ENCODE measurements around the gene ZC3H6.
"Not testable (repeated sequence)": the region's sequence is repeated elsewhere in the genome, so short reads cannot be mapped to it uniquely, and the experiment has no call there.

ZC3H6 gene

DNA sequence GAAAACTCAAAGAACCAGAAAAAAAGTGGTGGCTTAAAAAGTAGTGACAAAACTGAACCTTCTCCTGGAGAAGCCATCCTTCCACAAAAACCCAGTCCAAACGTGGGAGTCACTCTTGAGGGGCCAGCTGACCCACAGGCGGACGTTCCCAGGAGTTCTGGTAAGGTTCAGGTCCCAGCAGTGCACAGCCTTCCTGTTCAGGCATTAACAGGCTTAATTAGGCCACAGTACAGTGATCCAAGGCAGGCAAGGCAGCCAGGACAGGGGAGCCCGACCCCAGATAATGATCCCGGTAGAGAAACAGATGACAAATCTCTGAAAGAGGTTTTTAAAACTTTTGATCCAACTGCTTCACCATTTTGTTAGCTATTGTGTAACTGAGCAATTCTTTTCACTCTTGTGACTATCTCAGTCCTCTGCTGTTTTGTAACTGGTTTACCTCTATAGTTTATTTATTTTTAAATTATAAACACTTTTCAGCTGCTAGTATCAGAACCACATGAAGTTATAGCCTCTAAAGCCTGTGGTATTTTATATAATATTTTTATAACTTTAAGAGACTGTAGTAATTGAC lies 56.8 kb downstream of the ZC3H6 start:
- DNase-seq: no peak

GRCh38 chr2:112335600-112335999 lies 60.2 kb downstream of the ZC3H6 start:
- no peak for DNase-seq

DNA sequence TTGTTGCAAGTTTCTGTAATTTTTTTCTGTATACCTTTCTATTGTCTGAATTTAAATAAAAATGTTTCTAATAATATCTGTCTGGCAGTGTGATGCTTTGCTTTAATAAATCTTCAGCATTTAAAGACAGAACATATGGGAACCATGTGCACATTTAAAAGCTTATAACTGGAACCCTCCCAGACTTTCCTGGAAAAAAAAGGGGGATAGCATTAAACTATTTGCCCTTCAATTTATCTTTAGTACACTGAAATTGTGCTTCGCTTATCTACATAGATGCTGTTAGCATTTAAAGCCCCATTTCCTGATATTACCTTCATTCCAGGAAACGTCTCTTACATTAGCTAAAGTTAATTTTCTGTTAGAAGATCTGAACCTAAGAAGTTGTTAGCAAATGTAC lies 64.6 kb downstream of the ZC3H6 start:
- DNase-seq: no peak

- DNase-seq: no peak
Observed at GRCh38 chr2:112340475-112341267, 65.3 kb downstream of the ZC3H6 start.

DNA sequence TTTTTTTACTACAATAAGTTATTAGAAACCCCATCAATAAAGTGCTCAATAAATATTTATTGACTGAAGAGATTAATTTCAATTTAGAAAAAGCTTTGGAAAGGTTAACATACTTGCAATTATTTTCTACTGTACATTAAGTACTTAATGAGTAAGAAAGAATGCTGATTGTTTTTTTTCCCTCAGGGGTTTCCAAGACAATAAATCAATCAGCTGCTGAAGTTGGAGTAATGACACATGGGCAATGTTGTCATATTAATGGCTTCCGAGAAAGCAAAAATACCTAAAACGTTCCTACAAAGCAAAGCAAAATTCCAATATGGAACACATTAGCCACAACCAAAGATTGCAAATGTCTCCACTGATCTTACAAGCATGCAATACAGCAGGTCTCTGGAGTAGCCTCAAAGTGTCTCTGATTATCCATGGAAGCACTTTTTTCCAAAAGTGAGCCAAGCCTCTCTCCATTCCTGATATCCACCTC lies 66.7 kb downstream of the ZC3H6 start:
- DNase-seq: no peak

- no peak for DNase-seq
Observed at GRCh38 chr2:112343827-112344585, 68.6 kb downstream of the ZC3H6 start.

- no peak for DNase-seq
Observed at GRCh38 chr2:112345030-112346027, 69.9 kb downstream of the ZC3H6 start.

GRCh38 chr2:112352292-112352691 lies 76.9 kb downstream of the ZC3H6 start:
- not testable (repeated sequence) for DNase-seq

GRCh38 chr2:112352809-112353603 lies 77.6 kb downstream of the ZC3H6 start:
- DNase-seq: not testable (repeated sequence)

DNA sequence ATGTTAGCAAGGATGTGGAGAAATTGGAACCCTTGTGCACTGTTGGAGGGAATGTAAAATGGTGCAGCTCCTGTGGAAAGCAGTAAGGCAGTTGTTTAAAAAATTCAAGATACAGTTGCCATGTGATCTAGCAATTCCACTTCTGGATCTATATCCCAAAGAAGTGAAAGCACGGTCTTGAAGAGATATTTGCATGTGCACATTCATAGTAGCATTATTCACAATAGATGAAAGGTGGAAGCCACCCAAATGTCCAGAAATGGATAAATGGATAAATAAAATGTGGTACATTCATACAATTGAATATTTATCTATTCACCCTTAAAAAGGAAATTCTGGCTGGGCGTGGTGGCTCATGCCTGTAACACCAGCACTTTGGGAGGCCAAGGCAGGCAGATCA lies 78.9 kb downstream of the ZC3H6 start:
- not testable (repeated sequence) for DNase-seq

DNA sequence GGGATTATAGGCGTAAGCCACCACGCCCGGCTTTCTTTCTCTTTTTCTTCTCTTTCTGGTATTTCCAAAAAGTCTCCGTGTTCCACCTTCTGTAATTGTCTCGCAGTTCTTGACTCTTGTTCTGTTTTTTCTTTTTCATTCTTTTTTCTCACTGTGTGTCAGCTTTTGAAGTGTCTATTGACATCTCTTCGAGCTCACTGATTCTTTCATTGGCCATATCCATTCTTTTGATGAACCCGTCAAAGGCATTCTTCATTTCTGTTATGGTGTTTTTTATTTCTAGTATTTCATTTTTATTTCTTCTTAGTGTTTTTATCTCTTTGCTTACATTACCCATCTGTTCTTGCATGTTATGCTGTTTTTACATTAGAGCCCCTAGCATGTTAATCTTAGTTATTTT lies 84.7 kb downstream of the ZC3H6 start:
- DNase-seq: not testable (repeated sequence)

Measured in activated CD4-positive, CD25-positive, alpha-beta regulatory T cell (primary cell).